ENCODE results near the gene CEP170B. TPM values are rescaled to one million over a fixed set of nuclear protein-coding genes. Genes with fewer than 3 reads are reported as not detected.

The CEP170B gene
- total and polyA plus RNA-seq, 7 donors = 2.0 to 15.7 (median 6.3) TPM

GRCh38 chr14:104894331-104895206 lies 29.5 kb downstream of the CEP170B start:
- H3K27me3 ChIP-seq (ENCODE audit: insufficient read depth in 3 of 3, low read length in 2 of 3) = no peaks in the 10 kb centered on the region
- H3K4me3 ChIP-seq = no peak overlapping the region
- no peaks in the 10 kb centered on the region for H3K9me3 ChIP-seq
- no peaks in the 10 kb centered on the region for H3K4me1 ChIP-seq
- H3K27ac ChIP-seq = no peak overlapping the region
- 84 to 90% (median 84%) methylated on average over 24 to 30 of the region's 30 CpGs for WGBS, 3 donors
- peaks cover 0 to 8% of the 10 kb centered on the region in 2 donors for H3K36me3 ChIP-seq (ENCODE audit: insufficient read depth in 1 of 2, low read depth in 1 of 2)
- no peak for ATAC-seq
- TF ChIP-seq, protein P1, sequence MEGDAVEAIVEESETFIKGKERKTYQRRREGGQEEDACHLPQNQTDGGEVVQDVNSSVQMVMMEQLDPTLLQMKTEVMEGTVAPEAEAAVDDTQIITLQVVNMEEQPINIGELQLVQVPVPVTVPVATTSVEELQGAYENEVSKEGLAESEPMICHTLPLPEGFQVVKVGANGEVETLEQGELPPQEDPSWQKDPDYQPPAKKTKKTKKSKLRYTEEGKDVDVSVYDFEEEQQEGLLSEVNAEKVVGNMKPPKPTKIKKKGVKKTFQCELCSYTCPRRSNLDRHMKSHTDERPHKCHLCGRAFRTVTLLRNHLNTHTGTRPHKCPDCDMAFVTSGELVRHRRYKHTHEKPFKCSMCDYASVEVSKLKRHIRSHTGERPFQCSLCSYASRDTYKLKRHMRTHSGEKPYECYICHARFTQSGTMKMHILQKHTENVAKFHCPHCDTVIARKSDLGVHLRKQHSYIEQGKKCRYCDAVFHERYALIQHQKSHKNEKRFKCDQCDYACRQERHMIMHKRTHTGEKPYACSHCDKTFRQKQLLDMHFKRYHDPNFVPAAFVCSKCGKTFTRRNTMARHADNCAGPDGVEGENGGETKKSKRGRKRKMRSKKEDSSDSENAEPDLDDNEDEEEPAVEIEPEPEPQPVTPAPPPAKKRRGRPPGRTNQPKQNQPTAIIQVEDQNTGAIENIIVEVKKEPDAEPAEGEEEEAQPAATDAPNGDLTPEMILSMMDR (IDR thresholded peaks at IDR 0.05) = no peak
- DNase-seq = peak; percentile 11 to 44
- intact Hi-C loops (cut with DNase I) = no loop called here

DNA sequence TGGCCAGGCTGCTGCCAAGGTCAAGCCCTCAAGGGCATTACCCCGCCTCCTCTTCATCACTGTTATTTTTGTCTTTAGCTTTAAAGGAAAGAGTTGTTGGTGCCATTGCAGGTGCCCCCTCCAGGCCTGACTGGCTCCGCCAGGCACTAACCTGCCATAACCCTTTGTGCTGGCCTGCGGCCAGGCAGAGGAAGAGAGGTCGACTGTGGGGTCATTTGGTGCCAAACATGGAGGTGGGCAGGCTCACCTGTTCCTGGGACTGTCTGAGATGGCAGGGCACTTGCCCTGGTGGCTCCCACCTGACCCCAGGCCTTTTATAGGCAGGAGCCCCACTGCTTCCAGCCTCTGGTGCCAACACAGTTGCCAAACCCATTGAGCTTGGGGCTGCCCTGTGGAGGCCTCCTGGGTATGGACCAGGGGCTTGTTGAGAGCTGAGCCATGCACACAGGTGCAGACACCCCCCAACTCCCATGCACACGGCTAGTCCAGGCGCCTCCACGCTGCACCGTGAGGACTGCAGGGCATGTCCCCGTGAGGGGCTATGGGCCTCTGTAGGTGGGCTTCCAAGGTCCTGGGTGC lies 30.2 kb downstream of the CEP170B start:
- no peaks in the 10 kb centered on the region for H3K9me3 ChIP-seq
- H3K27ac ChIP-seq = no peak overlapping the region
- ATAC-seq (peak in 1 of 4 donors; percentile 10), DNase-seq (peak; percentile 12 to 45)
- peaks cover 0 to 8% of the 10 kb centered on the region in 2 donors for H3K36me3 ChIP-seq (ENCODE audit: insufficient read depth in 1 of 2, low read depth in 1 of 2)
- TF ChIP-seq, protein P1 (IDR thresholded peaks at IDR 0.05) = no peak
- intact Hi-C loops (cut with DNase I) = no loop called here
- H3K4me1 ChIP-seq = no peaks in the 10 kb centered on the region
- WGBS, 3 donors = 55 to 74% (median 58%) methylated on average over 9 of the region's 9 CpGs
- H3K4me3 ChIP-seq = no peak overlapping the region
- no peaks in the 10 kb centered on the region for H3K27me3 ChIP-seq (ENCODE audit: insufficient read depth in 3 of 3, low read length in 2 of 3)

DNA sequence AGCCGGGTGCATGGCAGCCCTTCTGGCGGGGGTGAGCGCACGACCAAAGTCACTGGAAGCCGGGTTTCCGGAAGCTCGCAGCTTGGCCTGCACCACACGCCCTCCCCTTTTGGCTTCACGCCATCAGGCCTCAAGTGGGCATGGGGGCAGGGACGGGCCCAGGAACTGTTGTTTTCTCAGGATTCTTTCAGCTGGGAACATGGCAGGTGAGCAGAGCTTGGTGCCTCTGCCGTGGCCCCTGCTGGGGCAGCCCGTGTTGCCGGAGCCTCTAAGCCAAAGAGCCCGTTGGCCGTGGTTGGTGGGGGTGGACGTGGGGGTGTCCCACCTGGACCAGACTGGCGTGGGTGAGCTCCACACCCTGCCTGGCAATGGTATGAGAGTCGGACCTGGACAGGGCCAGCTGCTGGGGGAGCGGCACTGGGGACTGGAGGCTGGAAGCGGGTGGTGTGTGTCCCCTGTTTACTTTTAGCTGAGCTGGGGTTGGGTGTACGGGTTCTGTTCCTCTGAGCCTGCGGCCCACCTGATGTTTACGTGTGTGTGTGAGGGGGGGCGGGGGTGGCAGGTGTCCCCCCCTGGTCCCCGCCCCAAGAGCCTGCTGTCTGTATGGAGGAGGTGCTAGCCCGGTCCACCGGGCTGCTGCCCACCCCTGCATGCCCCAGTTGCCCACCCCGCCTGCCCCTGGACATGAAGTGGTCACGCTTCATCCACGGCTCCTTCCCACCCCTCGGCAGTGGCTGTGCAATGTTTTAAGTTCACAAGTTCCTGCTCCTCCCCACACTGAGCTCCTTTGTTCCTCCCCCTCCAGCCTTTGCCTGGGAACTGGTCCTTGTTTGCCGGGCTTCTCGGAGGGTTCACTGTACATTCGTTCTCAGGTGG lies 31.0 kb downstream of the CEP170B start:
- peak; percentile 23 to 48 for DNase-seq

More for the DNA sequence above, 31.0 kb downstream of the CEP170B start:
- Histone ChIP-seq H3K9me3 (no peaks in the 10 kb centered on the region), H3K27me3 (ENCODE audit: insufficient read depth in 3 of 3, low read length in 2 of 3) (no peaks in the 10 kb centered on the region), H3K4me1 (no peaks in the 10 kb centered on the region), H3K27ac (no peak overlapping the region), H3K36me3 (ENCODE audit: insufficient read depth in 1 of 2, low read depth in 1 of 2) (peaks cover 0 to 8% of the 10 kb centered on the region in 2 donors), H3K4me3 (no peak overlapping the region)
- 55 to 64% (median 57%) methylated on average over 28 to 34 of the region's 34 CpGs for WGBS, 3 donors
- intact Hi-C loops (cut with DNase I) = loop anchor here in 1 of 2 donors (1.0 kb wide), 1 partner anchor 149 kb away; no protein-coding TSS in a partner anchor
- peak in 1 of 4 donors; percentile 15 for ATAC-seq
- TF ChIP-seq, protein P1 (IDR thresholded peaks at IDR 0.05) = no peak

Data from psoas muscle (tissue), 8 donors.